ENCODE results near the gene KLHL6.

GRCh38 chr3:183490653-183491052, 64.9 kb downstream of the KLHL6 start:
- TF ChIP-seq POLR2AphosphoS5 (IDR thresholded peaks at IDR 0.05) = peak in 1 of 2 donors; percentile 9
- TF ChIP-seq POLR2A (IDR thresholded peaks at IDR 0.05) = no peak
- no peak for TF ChIP-seq CTCF (IDR thresholded peaks at IDR 0.05)
- no peak for TF ChIP-seq EP300 (IDR thresholded peaks at IDR 0.05)

Measured in upper lobe of left lung (tissue), 4 donors.